GM23338 (cell line): ENCODE measurements around the gene GPRC5B. TPM values are rescaled to one million over a fixed set of nuclear protein-coding genes. Genes with fewer than 3 reads are reported as not detected.

Source experiments
- ATAC-seq: fragments of 200-7000 bp; cut with Tn5 transposase; 3 replicates; pipeline ENCODE4 v1.9.1; 2020
- DNase-seq: peaks from one replicate; pipeline ENCODE4 v3.0.0-alpha.2; 2015; ENCODE audit warnings: low spot score
- H2AFZ ChIP-seq: fragments of 200-600 bp; sonication (generic); 2 replicates; pipeline ENCODE4 v1.8.0; 2016; ENCODE audit warnings: antibody characterized with exemption, mild to moderate bottlenecking, moderate library complexity
- H3F3A ChIP-seq: fragments of 200-600 bp; sonication (generic); replicated peaks from 2 replicates; pipeline ENCODE4 v1.8.0; 2017; ENCODE audit warnings: antibody characterized with exemption, mixed run types, low read depth
- H3K27ac ChIP-seq: fragments of 200-600 bp; sonication (generic); 2 replicates; pipeline ENCODE4 v1.6.1; 2016; ENCODE audit warnings: low read depth
- H3K27me3 ChIP-seq: fragments of 200-600 bp; sonication (generic); 2 replicates; pipeline ENCODE4 v1.8.0; 2016; ENCODE audit warnings: mild to moderate bottlenecking, mixed run types, moderate library complexity; ENCODE audit not compliant: insufficient read depth
- H3K36me3 ChIP-seq: fragments of 200-600 bp; sonication (generic); 2 replicates; pipeline ENCODE4 v1.8.0; 2016; ENCODE audit warnings: mild to moderate bottlenecking; ENCODE audit not compliant: insufficient read depth
- H3K4me1 ChIP-seq: fragments of 200-600 bp; sonication (generic); 2 replicates; pipeline ENCODE4 v1.8.0; 2016; ENCODE audit warnings: mild to moderate bottlenecking, moderate library complexity; ENCODE audit not compliant: insufficient read depth
- H3K4me2 ChIP-seq: fragments of 200-600 bp; sonication (generic); 2 replicates; pipeline ENCODE4 v1.7.1; 2017; ENCODE audit warnings: mixed run types
- H3K4me3 ChIP-seq: fragments of 200-600 bp; sonication (generic); 2 replicates; pipeline ENCODE4 v1.6.1; 2016; ENCODE audit warnings: mixed run types
- H3K79me2 ChIP-seq: fragments of 200-600 bp; sonication (generic); replicated peaks from 2 replicates; pipeline ENCODE4 v1.8.0; 2017; ENCODE audit warnings: mild to moderate bottlenecking; ENCODE audit not compliant: insufficient read depth
- H3K9me2 ChIP-seq: fragments of 200-600 bp; sonication (generic); 2 replicates; pipeline ENCODE4 v1.8.0; 2017; ENCODE audit not compliant: insufficient read depth
- H4K20me1 ChIP-seq: fragments of 200-600 bp; sonication (generic); replicated peaks from 2 replicates; pipeline ENCODE4 v1.8.0; 2017; ENCODE audit warnings: mild to moderate bottlenecking; ENCODE audit not compliant: insufficient read depth
- H3K27ac Mint-ChIP-seq: 2 replicates; pipeline ENCODE4 v1.8.0; 2020; ENCODE audit warnings: inconsistent platforms, mild to moderate bottlenecking, moderate library complexity, mixed read lengths
- H3K27me3 Mint-ChIP-seq: 3 replicates; pipeline ENCODE4 v1.8.0; 2022; ENCODE audit warnings: low read depth, mild to moderate bottlenecking, moderate library complexity, mixed read lengths, inconsistent platforms; ENCODE audit not compliant: insufficient read depth, poor library complexity
- H3K36me3 Mint-ChIP-seq: 3 replicates; pipeline ENCODE4 v1.8.0; 2021; ENCODE audit warnings: low read depth, mild to moderate bottlenecking, inconsistent platforms, moderate library complexity, mixed read lengths
- H3K4me1 Mint-ChIP-seq: 3 replicates; pipeline ENCODE4 v1.8.0; 2020; ENCODE audit warnings: mild to moderate bottlenecking, inconsistent platforms, mixed read lengths
- H3K4me3 Mint-ChIP-seq: 3 replicates; pipeline ENCODE4 v1.8.0; 2021; ENCODE audit warnings: moderate library complexity, mild to moderate bottlenecking, inconsistent platforms, mixed read lengths
- H3K9me3 Mint-ChIP-seq: 3 replicates; pipeline ENCODE4 v1.8.0; 2020; ENCODE audit warnings: moderate library complexity, mild to moderate bottlenecking, inconsistent platforms, mixed read lengths
- CREB1 ChIP-seq: fragments of 250-450 bp; sonication (Bioruptor Pico); IDR thresholded peaks from 2 replicates; pipeline ENCODE4 v1.5.0; 2020; ENCODE audit warnings: low read depth, mild to moderate bottlenecking, moderate library complexity
- ETS1 ChIP-seq: IDR thresholded peaks from 2 replicates; pipeline ENCODE4 v1.6.1; 2016; ENCODE audit warnings: antibody characterized with exemption
- EZH2 ChIP-seq: fragments of 200-600 bp; sonication (generic); IDR thresholded peaks from one replicate; pipeline ENCODE4 v1.8.0; 2017; ENCODE audit warnings: antibody characterized with exemption, mild to moderate bottlenecking, low read depth; ENCODE audit not compliant: unreplicated experiment
- EZH2phosphoT487 ChIP-seq: fragments of 200-600 bp; sonication (generic); IDR thresholded peaks from one replicate; pipeline ENCODE4 v1.8.1; 2018; ENCODE audit warnings: antibody characterized with exemption; ENCODE audit not compliant: unreplicated experiment
- JUNB ChIP-seq: IDR thresholded peaks from one replicate; pipeline ENCODE4 v1.6.1; 2016; ENCODE audit warnings: antibody characterized with exemption; ENCODE audit not compliant: unreplicated experiment
- POLR2AphosphoS5 ChIP-seq: IDR thresholded peaks from 2 replicates; pipeline ENCODE4 v1.6.1; 2016; ENCODE audit warnings: antibody characterized with exemption, low read depth
- REST ChIP-seq: IDR thresholded peaks from one replicate; pipeline ENCODE4 v1.6.1; 2018; ENCODE audit warnings: antibody characterized with exemption; ENCODE audit not compliant: unreplicated experiment
- STAT1 ChIP-seq: IDR thresholded peaks from one replicate; pipeline ENCODE4 v1.6.1; 2016; ENCODE audit warnings: antibody characterized with exemption; ENCODE audit not compliant: unreplicated experiment
- ZNF114 ChIP-seq: fragments of 250-450 bp; sonication (Bioruptor Pico); IDR thresholded peaks from 2 replicates; pipeline ENCODE4 v1.5.0; 2020; ENCODE audit warnings: mild to moderate bottlenecking, moderate library complexity
- ZNF331 ChIP-seq: fragments of 250-450 bp; sonication (Bioruptor Pico); IDR thresholded peaks from 2 replicates; pipeline ENCODE4 v1.5.0; 2020; ENCODE audit warnings: low read depth, mild to moderate bottlenecking, moderate library complexity
- ZNF462 ChIP-seq: fragments of 250-450 bp; sonication (Bioruptor Pico); IDR thresholded peaks from 2 replicates; pipeline ENCODE4 v1.5.0; 2020; ENCODE audit warnings: mild to moderate bottlenecking, moderate library complexity
- polyA plus RNA-seq: library from polyadenylated mRNA; unstranded; fragments of >200 nt; fragmentation: Nextera tagmentation; extraction: Ambion mirVana; gene quantifications from 2 replicates; pipeline ENCODE4 v1.2.1, GENCODE V29; 2016
- total RNA-seq: library from RNA; depleted of rRNA; stranded (reverse); fragments of >200 nt; shearing (Covaris generic); gene quantifications from 2 replicates; pipeline ENCODE4 v1.2.3, GENCODE V29; 2014
- TF ChIP-seq, protein P1 (sequence below), 2 experiments: fragments of 200-600 bp in 1 of 2; sonication (generic) in 1 of 2; conservative IDR thresholded peaks; 2 replicates each; pipeline versions ENCODE4 v1.5.1 to v1.6.1; 2016 to 2017; ENCODE audit warnings: antibody characterized with exemption in 2 of 2, low read depth in 2 of 2, mild to moderate bottlenecking in 2 of 2, moderate library complexity in 1 of 2

GPRC5B gene
- total and polyA plus RNA-seq, 2 experiments from 2014 or later: 70.9 to 82.5 TPM

- TF ChIP-seq EZH2phosphoT487 (no peak), STAT1 (no peak), ZNF462 (CRISPR knock-in tag) (no peak), CREB1 (CRISPR knock-in tag) (no peak)
Observed at GRCh38 chr16:19841184-19841583, 43.5 kb downstream of the GPRC5B start (continued).

- H3K36me3 ChIP-seq: no peaks in the 10 kb centered on the region
- H3K4me2 ChIP-seq: no peak overlapping the region
- Mint-ChIP-seq H3K9me3 (no peaks in the 10 kb centered on the region), H3K4me1 (peaks cover 12% of the 10 kb centered on the region), H3K27ac (no peak overlapping the region), H3K27me3 (no peaks in the 10 kb centered on the region), H3K36me3 (no peaks in the 10 kb centered on the region), H3K4me3 (no peak overlapping the region)
- H3F3A ChIP-seq: 0 out of 2 replicates have a peak, but pooled peaks cover 3% of the 10 kb centered on the region
- H2AFZ ChIP-seq: no peak overlapping the region
- no peaks in the 10 kb centered on the region for H4K20me1 ChIP-seq
- H3K79me2 ChIP-seq: no peaks in the 10 kb centered on the region
- DNase-seq (no peak), ATAC-seq (no peak)
- no peak overlapping the region for H3K27ac ChIP-seq
- H3K4me3 ChIP-seq: no peak overlapping the region
- H3K27me3 ChIP-seq: no peaks in the 10 kb centered on the region
- no peaks in the 10 kb centered on the region for H3K9me2 ChIP-seq
- peaks cover 7% of the 10 kb centered on the region for H3K4me1 ChIP-seq
- TF ChIP-seq EZH2 (no peak), ZNF114 (CRISPR knock-in tag) (no peak), POLR2AphosphoS5 (no peak), ZNF331 (CRISPR knock-in tag) (no peak), REST (no peak), JUNB (no peak), ETS1 (no peak), CREB1 (CRISPR knock-in tag) (no peak)
- TF ChIP-seq, protein P1, sequence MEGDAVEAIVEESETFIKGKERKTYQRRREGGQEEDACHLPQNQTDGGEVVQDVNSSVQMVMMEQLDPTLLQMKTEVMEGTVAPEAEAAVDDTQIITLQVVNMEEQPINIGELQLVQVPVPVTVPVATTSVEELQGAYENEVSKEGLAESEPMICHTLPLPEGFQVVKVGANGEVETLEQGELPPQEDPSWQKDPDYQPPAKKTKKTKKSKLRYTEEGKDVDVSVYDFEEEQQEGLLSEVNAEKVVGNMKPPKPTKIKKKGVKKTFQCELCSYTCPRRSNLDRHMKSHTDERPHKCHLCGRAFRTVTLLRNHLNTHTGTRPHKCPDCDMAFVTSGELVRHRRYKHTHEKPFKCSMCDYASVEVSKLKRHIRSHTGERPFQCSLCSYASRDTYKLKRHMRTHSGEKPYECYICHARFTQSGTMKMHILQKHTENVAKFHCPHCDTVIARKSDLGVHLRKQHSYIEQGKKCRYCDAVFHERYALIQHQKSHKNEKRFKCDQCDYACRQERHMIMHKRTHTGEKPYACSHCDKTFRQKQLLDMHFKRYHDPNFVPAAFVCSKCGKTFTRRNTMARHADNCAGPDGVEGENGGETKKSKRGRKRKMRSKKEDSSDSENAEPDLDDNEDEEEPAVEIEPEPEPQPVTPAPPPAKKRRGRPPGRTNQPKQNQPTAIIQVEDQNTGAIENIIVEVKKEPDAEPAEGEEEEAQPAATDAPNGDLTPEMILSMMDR (conservative IDR thresholded peaks at IDR 0.05; ENCODE audit: low read depth in 2 of 2): no peak
Observed at GRCh38 chr16:19840524-19841110, 44.0 kb downstream of the GPRC5B start.
